ENCODE data around the gene ZNF581.

- TF ChIP-seq CTCF (IDR thresholded peaks at IDR 0.05; ENCODE audit: low read depth, low read length, missing input control) = no peak
- TF ChIP-seq TAF1 (conservative IDR thresholded peaks at IDR 0.05) = no peak
- no peak for TF ChIP-seq REST (IDR thresholded peaks at IDR 0.05)
- no peak for TF ChIP-seq ZBTB33 (IDR thresholded peaks at IDR 0.05)
- TF ChIP-seq GABPA (IDR thresholded peaks at IDR 0.05 in 1 of 2, conservative IDR thresholded peaks at IDR 0.05 in 1 of 2) = no peak
- no peak for TF ChIP-seq YY1 (IDR thresholded peaks at IDR 0.05)
- TF ChIP-seq SP1 (IDR thresholded peaks at IDR 0.05) = no peak
- TF ChIP-seq ATF3 (IDR thresholded peaks at IDR 0.05) = no peak
- TF ChIP-seq JUND (IDR thresholded peaks at IDR 0.05) = no peak
- no peak for TF ChIP-seq RAD21 (IDR thresholded peaks at IDR 0.05)
Observed at GRCh38 chr19:55636723-55637122, 6.7 kb upstream of the ZNF581 start.

Measured in liver (tissue), 3 donors.